BLaER1 (cell line): ENCODE data around the gene LOX.
"Not testable (repeated sequence)": the region's sequence is repeated elsewhere in the genome, so short reads cannot be mapped to it uniquely, and the experiment has no call there.

ENCODE experiments used
- H3K27ac ChIP-seq: shearing (Covaris generic); formaldehyde crosslinking; 2 replicates; pipeline ENCODE4 v1.8.1; 2022
- H3K27me3 ChIP-seq: shearing (Covaris generic); formaldehyde crosslinking; 2 replicates; pipeline ENCODE4 v1.8.1; 2022
- H3K36me3 ChIP-seq: shearing (Covaris generic); formaldehyde crosslinking; 2 replicates; pipeline ENCODE4 v1.8.1; 2022
- H3K4me1 ChIP-seq: shearing (Covaris generic); formaldehyde crosslinking; 2 replicates; pipeline ENCODE4 v1.8.1; 2022
- H3K4me2 ChIP-seq: shearing (Covaris generic); formaldehyde crosslinking; 2 replicates; pipeline ENCODE4 v1.8.1; 2022
- H3K4me3 ChIP-seq: shearing (Covaris generic); formaldehyde crosslinking; 2 replicates; pipeline ENCODE4 v1.8.1; 2022
- H3K9ac ChIP-seq: shearing (Covaris generic); formaldehyde crosslinking; 2 replicates; pipeline ENCODE4 v1.8.1; 2022
- H3K9me3 ChIP-seq: shearing (Covaris generic); formaldehyde crosslinking; 2 replicates; pipeline ENCODE4 v1.8.1; 2022
- H4K20me1 ChIP-seq: shearing (Covaris generic); formaldehyde crosslinking; 2 replicates; pipeline ENCODE4 v1.8.1; 2022
- Cebpa-rat ChIP-seq: shearing (Covaris generic); IDR thresholded peaks from 2 replicates; pipeline ENCODE4 v1.8.1; 2022

The LOX gene

GRCh38 chr5:122099060-122099790, 21.2 kb upstream of the LOX start:
- no peak for TF ChIP-seq Cebpa-rat
- H3K36me3 ChIP-seq = no peaks in the 10 kb centered on the region
- H3K27me3 ChIP-seq = no peaks in the 10 kb centered on the region
- H3K4me3 ChIP-seq = no peak overlapping the region
- H4K20me1 ChIP-seq = no peaks in the 10 kb centered on the region
- H3K4me2 ChIP-seq = no peak overlapping the region
- H3K9ac ChIP-seq = no peak overlapping the region
- H3K27ac ChIP-seq = no peak overlapping the region
- no peaks in the 10 kb centered on the region for H3K9me3 ChIP-seq
- no peaks in the 10 kb centered on the region for H3K4me1 ChIP-seq

- no peaks in the 10 kb centered on the region for H3K4me1 ChIP-seq
- H3K4me3 ChIP-seq = no peak overlapping the region
- H3K9me3 ChIP-seq = no peaks in the 10 kb centered on the region
- no peaks in the 10 kb centered on the region for H3K27me3 ChIP-seq
- no peak for TF ChIP-seq Cebpa-rat
- H3K4me2 ChIP-seq = no peak overlapping the region
- no peak overlapping the region for H3K27ac ChIP-seq
- H3K9ac ChIP-seq = no peak overlapping the region
- no peaks in the 10 kb centered on the region for H3K36me3 ChIP-seq
- no peaks in the 10 kb centered on the region for H4K20me1 ChIP-seq
These were observed 19.3 kb upstream of the LOX start for GRCh38 chr5:122097391-122097790.

GRCh38 chr5:122095158-122095557, 17.1 kb upstream of the LOX start:
- Histone ChIP-seq H3K4me2 (no peak overlapping the region), H3K27ac (no peak overlapping the region), H3K9me3 (no peaks in the 10 kb centered on the region), H3K4me1 (no peaks in the 10 kb centered on the region), H4K20me1 (no peaks in the 10 kb centered on the region), H3K27me3 (no peaks in the 10 kb centered on the region), H3K4me3 (no peak overlapping the region), H3K36me3 (no peaks in the 10 kb centered on the region), H3K9ac (no peak overlapping the region)
- TF ChIP-seq Cebpa-rat = no peak

DNA sequence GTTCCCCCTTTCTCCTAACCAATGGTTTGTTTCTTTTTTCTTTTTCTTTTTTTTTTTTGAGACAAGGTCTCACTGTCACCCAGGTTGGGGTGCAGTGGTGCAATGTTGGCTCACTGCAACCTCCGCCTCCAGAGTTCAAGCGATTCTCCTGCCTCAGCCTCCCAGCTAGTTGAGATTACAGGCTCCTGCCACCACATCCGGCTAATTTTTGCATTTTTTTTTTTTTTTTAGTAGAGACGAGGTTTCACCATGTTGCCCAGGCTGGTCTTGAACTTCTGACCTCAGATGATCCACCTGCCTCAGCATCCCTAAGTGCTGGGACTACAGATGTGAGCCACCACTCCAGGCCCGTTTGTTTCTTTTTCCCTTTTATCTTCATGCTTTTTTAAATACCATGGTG, 16.2 kb upstream of the LOX start:
- H3K9ac ChIP-seq, H3K27ac ChIP-seq, H4K20me1 ChIP-seq, H3K4me3 ChIP-seq, H3K9me3 ChIP-seq, H3K36me3 ChIP-seq, H3K4me2 ChIP-seq, H3K4me1 ChIP-seq, H3K27me3 ChIP-seq: not testable (repeated sequence)

- H4K20me1 ChIP-seq = no peaks in the 10 kb centered on the region
- H3K27ac ChIP-seq = no peak overlapping the region
- no peak overlapping the region for H3K9ac ChIP-seq
- H3K4me3 ChIP-seq = no peak overlapping the region
- H3K4me1 ChIP-seq = peaks cover 7% of the 10 kb centered on the region
- no peaks in the 10 kb centered on the region for H3K27me3 ChIP-seq
- no peaks in the 10 kb centered on the region for H3K9me3 ChIP-seq
- no peak for TF ChIP-seq Cebpa-rat
- no peaks in the 10 kb centered on the region for H3K36me3 ChIP-seq
- H3K4me2 ChIP-seq = no peak overlapping the region
These were observed 15.5 kb upstream of the LOX start for GRCh38 chr5:122093415-122094180.

GRCh38 chr5:122091936-122092600, 14.0 kb upstream of the LOX start:
- Histone ChIP-seq H3K27me3 (no peaks in the 10 kb centered on the region), H3K36me3 (no peaks in the 10 kb centered on the region), H3K9ac (no peak overlapping the region), H3K4me1 (peaks cover 7% of the 10 kb centered on the region), H3K4me3 (no peak overlapping the region), H4K20me1 (no peaks in the 10 kb centered on the region), H3K4me2 (no peak overlapping the region), H3K27ac (no peak overlapping the region), H3K9me3 (no peaks in the 10 kb centered on the region)
- no peak for TF ChIP-seq Cebpa-rat

DNA sequence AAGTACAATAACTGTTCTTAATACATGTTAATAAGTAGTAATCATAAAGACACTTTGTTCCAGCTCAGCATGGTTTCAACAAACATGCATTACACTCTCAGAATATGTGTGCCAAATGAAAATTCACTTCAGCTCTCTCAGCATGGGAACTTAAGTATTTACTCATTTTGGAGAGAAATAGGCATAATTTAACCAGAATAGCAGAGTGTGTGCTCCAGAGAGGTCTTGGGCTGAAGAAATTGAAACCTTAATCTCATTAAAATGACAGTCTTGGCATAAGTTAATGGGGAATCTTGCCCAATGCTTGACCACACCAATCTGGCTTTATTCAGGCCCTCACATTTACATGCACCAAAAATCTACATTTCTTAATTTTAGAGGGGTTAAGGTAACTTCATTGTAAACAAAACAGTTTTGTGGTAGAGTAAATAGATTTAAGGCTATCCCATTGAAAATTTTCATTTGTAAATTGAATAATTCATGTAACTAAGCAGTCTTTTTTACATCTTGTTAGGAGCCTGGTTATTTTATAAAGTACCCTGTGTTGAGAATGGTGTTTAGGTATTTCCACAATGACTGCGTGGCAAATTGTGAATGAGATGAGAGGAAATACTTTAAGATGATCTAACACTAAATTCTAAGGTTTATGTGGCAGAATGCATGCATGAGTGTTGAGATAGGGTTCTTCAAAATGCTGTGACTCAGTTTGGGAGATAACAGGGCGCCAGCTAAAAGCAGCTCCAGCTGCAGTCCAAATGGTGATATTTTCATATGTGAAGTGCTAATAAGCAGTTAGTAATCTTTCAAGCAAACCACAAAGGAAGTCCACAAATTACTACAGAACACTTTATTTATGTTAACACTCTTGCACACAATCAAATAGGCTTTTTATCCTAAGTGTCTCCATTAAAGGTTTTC, 11.3 kb upstream of the LOX start:
- Histone ChIP-seq H3K9me3 (no peaks in the 10 kb centered on the region), H3K4me2 (peak overlapping the region; percentile 36), H3K36me3 (no peaks in the 10 kb centered on the region), H3K9ac (no peak overlapping the region), H3K4me3 (no peak overlapping the region), H3K27me3 (no peaks in the 10 kb centered on the region), H3K4me1 (peaks cover 7% of the 10 kb centered on the region), H4K20me1 (no peaks in the 10 kb centered on the region), H3K27ac (no peak overlapping the region)
- TF ChIP-seq Cebpa-rat = no peak

DNA sequence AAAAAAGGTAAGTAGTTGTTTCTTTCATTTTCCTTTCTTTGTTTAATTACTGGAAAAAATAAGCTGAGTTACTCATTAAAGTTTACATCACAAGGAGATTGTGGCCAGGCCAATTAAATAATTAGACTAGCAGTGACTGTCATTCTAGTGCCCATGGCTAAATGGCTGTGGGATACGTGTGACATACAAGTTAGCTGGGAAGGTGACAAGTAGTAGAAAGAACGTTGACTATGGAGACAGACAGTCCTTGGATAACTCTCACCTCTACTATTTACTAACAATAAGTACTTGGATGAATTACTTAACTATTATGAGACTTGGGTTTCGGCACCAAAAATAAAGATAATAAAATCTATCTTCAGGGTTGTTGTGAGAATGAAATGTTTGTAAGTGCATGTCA, 7.0 kb upstream of the LOX start:
- no peak overlapping the region for H3K27ac ChIP-seq
- H3K36me3 ChIP-seq = no peaks in the 10 kb centered on the region
- no peaks in the 10 kb centered on the region for H4K20me1 ChIP-seq
- H3K9ac ChIP-seq = no peak overlapping the region
- no peak overlapping the region for H3K4me2 ChIP-seq
- no peak for TF ChIP-seq Cebpa-rat
- H3K9me3 ChIP-seq = no peaks in the 10 kb centered on the region
- H3K4me3 ChIP-seq = no peak overlapping the region
- H3K27me3 ChIP-seq = no peaks in the 10 kb centered on the region
- peaks cover 7% of the 10 kb centered on the region for H3K4me1 ChIP-seq

DNA sequence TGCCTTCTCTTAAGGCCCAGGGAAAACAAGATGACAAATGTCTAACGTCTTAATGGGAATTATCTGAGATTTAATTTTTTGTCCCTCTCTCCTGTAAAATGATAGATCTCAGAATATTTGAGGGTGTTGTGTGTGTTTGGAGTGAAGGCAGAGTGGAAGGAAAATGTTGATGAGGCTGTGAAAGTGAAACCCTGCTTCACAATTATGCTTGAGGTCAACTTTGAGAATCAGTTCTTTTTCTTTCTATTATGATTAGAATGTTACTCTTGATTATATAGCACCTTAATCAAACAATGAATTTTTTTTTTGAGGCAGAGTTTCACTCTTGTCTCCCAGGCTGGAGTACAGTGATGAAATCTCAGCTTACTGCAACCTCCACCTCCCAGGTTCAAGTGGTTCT, 5.5 kb upstream of the LOX start:
- Histone ChIP-seq H3K4me1 (no peaks in the 10 kb centered on the region), H3K4me3 (no peak overlapping the region), H3K36me3 (no peaks in the 10 kb centered on the region), H3K4me2 (no peak overlapping the region), H3K9ac (no peak overlapping the region), H4K20me1 (no peaks in the 10 kb centered on the region), H3K9me3 (no peaks in the 10 kb centered on the region), H3K27me3 (no peaks in the 10 kb centered on the region), H3K27ac (no peak overlapping the region)
- no peak for TF ChIP-seq Cebpa-rat
